ENCODE results near the gene WDFY4.

DNA sequence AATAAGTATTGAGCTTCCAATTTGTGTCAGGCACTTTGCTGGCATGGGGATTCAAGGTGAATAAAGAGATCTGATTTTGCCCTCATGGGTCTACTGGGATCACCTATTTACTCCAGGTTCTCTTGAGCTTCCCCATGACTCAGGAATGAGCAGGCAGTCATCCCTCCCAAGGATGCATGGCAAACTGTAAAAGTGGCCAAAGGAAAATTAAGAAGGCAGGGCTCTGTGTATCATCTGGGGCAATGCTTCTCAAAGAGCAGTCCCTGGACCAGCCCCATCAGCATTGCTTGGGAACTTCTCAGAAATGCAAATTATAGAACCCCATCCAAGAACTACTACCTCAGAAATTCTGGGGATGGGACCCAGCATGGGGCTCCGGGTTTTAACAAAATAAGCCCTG lies 48.7 kb downstream of the WDFY4 start:
- TF ChIP-seq, protein P1, sequence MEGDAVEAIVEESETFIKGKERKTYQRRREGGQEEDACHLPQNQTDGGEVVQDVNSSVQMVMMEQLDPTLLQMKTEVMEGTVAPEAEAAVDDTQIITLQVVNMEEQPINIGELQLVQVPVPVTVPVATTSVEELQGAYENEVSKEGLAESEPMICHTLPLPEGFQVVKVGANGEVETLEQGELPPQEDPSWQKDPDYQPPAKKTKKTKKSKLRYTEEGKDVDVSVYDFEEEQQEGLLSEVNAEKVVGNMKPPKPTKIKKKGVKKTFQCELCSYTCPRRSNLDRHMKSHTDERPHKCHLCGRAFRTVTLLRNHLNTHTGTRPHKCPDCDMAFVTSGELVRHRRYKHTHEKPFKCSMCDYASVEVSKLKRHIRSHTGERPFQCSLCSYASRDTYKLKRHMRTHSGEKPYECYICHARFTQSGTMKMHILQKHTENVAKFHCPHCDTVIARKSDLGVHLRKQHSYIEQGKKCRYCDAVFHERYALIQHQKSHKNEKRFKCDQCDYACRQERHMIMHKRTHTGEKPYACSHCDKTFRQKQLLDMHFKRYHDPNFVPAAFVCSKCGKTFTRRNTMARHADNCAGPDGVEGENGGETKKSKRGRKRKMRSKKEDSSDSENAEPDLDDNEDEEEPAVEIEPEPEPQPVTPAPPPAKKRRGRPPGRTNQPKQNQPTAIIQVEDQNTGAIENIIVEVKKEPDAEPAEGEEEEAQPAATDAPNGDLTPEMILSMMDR (IDR thresholded peaks at IDR 0.05; ENCODE audit: extremely low read depth in 1 of 2, insufficient read depth in 1 of 2, low read depth in 1 of 2, low read length in 2 of 2): no peak
- TF ChIP-seq POLR2A (IDR thresholded peaks at IDR 0.05; ENCODE audit: low read depth, low read length) (no peak), EZH2 (IDR thresholded peaks at IDR 0.05; ENCODE audit: borderline replicate concordance, low read depth, low read length, severe bottlenecking) (no peak), POLR2AphosphoS5 (IDR thresholded peaks at IDR 0.05; ENCODE audit: insufficient read depth, low read depth, low read length) (no peak)
